IPS-15b (cell line): Measurements from ENCODE around the gene KMT5C.

Experiments used
- H3K27me3 ChIP-seq: one replicate; pipeline ENCODE4 v1.6.1; 2013; ENCODE audit warnings: low read length; ENCODE audit not compliant: control insufficient read depth, insufficient read depth
- H3K36me3 ChIP-seq: one replicate; pipeline ENCODE4 v1.6.1; 2013; ENCODE audit warnings: low read length; ENCODE audit not compliant: control insufficient read depth, insufficient read depth
- H3K4me1 ChIP-seq: one replicate; pipeline ENCODE4 v1.6.1; 2013; ENCODE audit warnings: mild to moderate bottlenecking, low read length; ENCODE audit not compliant: control insufficient read depth, insufficient read depth
- H3K4me3 ChIP-seq: one replicate; pipeline ENCODE4 v1.5.1; 2013; ENCODE audit warnings: low read depth, low read length
- H3K9ac ChIP-seq: one replicate; pipeline ENCODE4 v1.6.1; 2013; ENCODE audit warnings: low read depth, mild to moderate bottlenecking, low read length
- H3K9me3 ChIP-seq: one replicate; pipeline ENCODE4 v1.6.1; 2013; ENCODE audit warnings: mild to moderate bottlenecking, low read length; ENCODE audit not compliant: control insufficient read depth, insufficient read depth

KMT5C gene

GRCh38 chr19:55365245-55365644 is 25.6 kb downstream of the KMT5C start:
- Histone ChIP-seq H3K4me1 (no peaks in the 10 kb centered on the region), H3K27me3 (no peaks in the 10 kb centered on the region), H3K9ac (no peak overlapping the region)

GRCh38 chr19:55365964-55366363 is 26.3 kb downstream of the KMT5C start:
- Histone ChIP-seq H3K27me3 (peaks cover 4% of the 10 kb centered on the region), H3K36me3 (no peaks in the 10 kb centered on the region), H3K9ac (no peak overlapping the region), H3K4me1 (peaks cover 3% of the 10 kb centered on the region), H3K9me3 (no peaks in the 10 kb centered on the region), H3K4me3 (no peak overlapping the region)

More at GRCh38 chr19:55365245-55365644, 25.6 kb downstream of the KMT5C start:
- Histone ChIP-seq H3K36me3 (no peaks in the 10 kb centered on the region), H3K4me3 (no peak overlapping the region), H3K9me3 (no peaks in the 10 kb centered on the region)

DNA sequence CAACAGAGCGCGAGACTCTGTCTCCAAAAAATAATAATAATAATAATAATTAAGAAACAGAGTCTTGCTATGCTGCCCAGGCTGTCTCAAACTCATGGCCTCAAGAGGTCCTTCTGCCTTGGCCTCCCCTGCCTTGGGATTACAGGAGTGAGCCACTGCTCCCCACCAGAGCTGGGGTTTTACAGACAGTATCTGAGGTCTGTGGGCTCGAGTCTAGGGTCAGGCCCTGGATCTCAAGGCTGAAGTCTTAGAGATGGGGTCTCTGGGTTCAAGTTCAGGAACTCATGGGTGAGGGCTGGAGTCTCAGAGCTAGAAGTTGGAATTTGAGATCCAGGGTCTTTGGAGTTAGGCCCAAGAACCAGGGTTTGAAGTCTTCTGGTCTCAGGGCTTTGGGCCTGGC is 27.1 kb downstream of the KMT5C start:
- Histone ChIP-seq H3K4me3 (no peak overlapping the region), H3K9ac (no peak overlapping the region), H3K9me3 (no peaks in the 10 kb centered on the region), H3K36me3 (no peaks in the 10 kb centered on the region), H3K27me3 (peaks cover 11% of the 10 kb centered on the region), H3K4me1 (peaks cover 3% of the 10 kb centered on the region)

DNA sequence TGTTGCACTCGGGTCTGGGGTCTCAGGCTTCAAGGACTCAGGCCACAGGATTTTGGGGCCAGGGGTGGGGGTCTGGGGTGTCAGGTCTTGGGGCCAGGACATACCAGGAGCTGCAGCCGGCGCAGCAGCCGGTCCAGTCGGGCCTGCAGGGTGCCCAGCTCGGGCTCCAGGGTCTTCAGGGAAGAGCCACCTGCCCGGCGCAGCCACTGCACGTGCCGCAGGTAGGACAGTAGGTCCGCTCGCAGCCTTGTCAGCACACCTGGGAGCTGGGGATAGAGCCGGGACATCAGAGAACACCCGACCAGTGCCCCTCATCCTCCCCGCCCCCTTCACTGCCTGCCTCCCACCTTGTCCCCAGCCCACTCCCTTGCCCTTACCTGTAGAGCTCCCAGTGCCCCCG is 28.4 kb downstream of the KMT5C start:
- H3K9ac ChIP-seq: no peak overlapping the region
- H3K36me3 ChIP-seq: no peaks in the 10 kb centered on the region
- H3K9me3 ChIP-seq: no peaks in the 10 kb centered on the region
- H3K27me3 ChIP-seq: peaks cover 16% of the 10 kb centered on the region
- H3K4me1 ChIP-seq: peaks cover 3% of the 10 kb centered on the region
- no peak overlapping the region for H3K4me3 ChIP-seq

DNA sequence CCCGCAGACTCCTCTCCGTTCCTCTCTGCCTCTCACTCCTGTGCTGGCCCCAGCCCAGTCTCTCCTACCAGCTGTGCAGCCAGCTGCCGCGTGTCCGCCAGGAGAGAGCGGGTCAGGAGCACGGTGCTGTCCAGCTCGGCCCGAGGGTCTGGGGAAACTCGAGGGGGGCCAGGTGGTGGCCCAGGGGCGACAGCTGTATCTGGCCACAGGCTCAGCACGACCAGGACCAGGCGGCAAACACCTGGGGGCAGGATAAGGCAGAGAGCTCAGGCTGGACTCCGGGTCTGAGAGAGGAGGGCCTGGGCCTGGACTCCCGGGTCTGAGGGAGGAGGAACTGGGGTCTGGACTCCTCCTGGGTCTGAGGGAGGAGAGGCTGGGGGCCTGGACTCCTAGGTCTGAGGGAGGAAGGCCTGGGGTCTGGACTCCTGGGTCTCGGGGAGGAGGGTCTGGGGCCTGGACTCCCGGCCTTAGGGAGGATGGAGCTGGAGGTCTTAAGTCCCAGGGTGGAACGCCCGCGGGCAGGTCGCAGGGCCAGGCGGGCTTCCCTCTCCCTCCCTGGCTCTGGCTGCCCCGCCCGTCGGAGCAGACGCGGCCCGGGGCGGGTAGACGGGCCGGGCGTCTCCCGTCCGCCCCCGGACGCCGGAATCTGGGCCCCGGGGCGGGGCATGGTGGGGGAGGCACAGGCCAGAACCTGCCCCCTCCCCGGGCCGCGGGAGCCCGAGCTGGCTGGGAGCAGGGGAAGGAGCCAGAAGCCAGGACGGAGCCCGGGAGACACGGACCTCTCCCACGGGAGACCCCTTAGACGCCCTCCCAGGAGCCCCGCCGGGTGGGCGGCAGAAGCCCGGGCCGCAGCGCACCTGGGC is 29.3 kb downstream of the KMT5C start:
- no peak overlapping the region for H3K9ac ChIP-seq
- H3K4me3 ChIP-seq: peak overlapping the region; percentile 39
- H3K4me1 ChIP-seq: peaks cover 5% of the 10 kb centered on the region
- peaks cover 16% of the 10 kb centered on the region for H3K27me3 ChIP-seq
- H3K36me3 ChIP-seq: no peaks in the 10 kb centered on the region
- H3K9me3 ChIP-seq: no peaks in the 10 kb centered on the region

DNA sequence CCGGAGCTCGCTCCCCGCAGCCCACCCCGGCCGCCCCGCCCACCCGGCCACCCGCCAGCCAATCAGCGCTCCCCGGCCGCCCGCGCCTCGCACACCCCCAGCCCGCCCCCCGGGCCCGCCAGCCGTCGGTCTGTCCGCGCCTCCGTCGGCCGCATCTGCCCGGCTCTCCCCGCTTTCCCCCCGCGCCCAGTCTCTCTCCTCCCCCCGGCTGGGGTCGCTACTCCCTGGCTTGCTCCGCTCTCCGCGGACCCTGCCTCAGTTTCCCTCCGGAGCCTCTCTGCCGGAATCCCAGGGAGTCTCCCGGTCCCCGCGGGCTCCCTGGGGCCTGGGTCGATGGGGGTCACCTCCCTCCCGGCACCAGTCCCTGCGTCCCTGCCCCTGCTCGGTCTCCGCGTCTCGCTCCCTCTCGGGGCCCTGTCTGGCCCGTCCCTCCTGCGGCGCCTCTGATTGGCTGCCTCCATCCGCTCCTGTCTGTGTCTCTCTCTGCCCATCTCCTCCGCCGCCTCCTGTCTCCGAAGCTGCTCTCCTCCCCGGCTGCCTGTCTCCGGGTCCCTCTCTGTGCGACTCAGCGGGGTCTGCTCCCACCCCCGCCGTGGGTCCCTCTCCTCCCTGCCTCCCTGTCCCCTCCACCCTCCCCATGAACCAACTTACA is 30.1 kb downstream of the KMT5C start:
- peaks cover 5% of the 10 kb centered on the region for H3K4me1 ChIP-seq
- no peak overlapping the region for H3K9ac ChIP-seq
- H3K36me3 ChIP-seq: no peaks in the 10 kb centered on the region
- peak overlapping the region; percentile 61 for H3K4me3 ChIP-seq
- peaks cover 16% of the 10 kb centered on the region for H3K27me3 ChIP-seq
- no peaks in the 10 kb centered on the region for H3K9me3 ChIP-seq

DNA sequence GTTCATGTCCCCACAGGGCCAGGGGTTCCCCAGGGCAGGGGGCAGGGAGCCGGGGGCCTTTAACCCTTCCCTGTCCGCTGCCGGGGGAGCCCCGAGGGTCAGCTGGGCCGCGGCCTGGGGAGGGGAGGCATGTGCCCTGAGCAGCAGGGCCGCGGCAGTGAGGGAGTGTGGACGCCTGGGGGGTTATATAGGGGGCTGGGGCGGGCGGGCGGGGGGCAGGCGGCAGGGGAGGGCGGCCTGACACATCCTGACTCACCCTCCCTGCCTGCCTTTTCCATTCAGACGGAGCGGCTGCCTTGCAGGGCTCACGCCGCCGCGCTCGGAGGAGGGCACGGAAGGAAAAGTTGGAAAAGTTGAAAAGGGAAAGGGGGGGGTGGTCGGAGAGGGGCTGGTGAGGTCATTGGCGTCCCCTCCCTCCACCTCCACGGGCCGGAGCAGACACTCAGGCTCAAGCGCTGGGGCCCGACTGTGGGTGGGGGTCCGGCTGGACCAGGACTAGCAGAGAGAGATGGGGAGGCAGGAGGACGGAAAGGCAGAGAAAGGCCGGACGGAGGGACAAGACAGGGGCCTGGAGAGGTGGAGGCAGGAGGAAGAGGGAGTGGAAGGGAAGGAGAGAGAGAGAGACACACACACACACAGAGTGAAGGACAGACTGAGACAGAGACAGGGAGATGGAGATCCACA is 30.8 kb downstream of the KMT5C start, which contains the start of gene IL11:
IL11 (minus strand) TSS at position 159 of the 684 bp plus-strand sequence; CDS start at position 6, 153 bp downstream.
- Histone ChIP-seq H3K4me1 (peaks cover 7% of the 10 kb centered on the region), H3K9me3 (no peaks in the 10 kb centered on the region), H3K27me3 (peaks cover 16% of the 10 kb centered on the region), H3K9ac (no peak within 1 kb of the TSS), H3K4me3 (peak within 1 kb of the TSS; percentile 61), H3K36me3 (no peaks in the 10 kb centered on the region)

DNA sequence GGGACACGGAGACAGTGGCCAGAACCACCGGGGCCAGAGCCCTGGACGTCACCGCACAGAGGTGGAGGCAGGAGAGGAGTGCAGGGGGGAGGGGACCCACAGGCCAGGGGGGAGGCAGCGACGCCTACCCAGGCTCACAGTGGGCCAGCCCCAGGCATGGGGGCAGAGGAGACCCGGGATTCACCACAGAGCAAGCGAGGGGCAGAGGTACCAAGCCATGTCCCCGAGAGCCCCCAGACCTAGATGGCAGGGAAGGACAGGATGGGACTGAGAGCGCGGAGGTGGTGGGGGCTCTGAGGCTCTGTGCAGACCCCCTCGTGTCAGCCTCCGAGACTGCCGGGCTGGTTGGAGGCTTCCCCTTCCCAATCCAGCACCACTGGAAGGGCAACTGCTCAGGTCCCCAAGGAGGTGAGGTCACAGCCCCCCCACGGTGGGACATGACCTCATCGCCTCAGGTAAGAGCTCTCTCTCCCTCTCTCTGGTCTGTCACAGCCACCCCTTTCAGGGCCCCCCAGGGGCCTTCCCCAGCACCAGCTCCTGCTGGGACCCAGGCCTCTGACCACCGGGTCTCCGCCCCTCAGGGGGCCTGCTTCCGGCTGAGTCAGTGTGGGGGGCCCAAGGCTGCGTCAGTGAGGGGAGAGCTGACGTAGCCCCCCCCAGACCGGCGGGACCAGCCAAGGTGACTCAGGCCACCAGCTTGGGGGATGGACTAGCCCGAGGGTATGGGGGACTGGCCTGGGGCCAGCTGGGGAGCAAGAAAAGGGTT is 32.8 kb downstream of the KMT5C start:
- no peaks in the 10 kb centered on the region for H3K36me3 ChIP-seq
- H3K9ac ChIP-seq: no peak overlapping the region
- H3K4me1 ChIP-seq: peaks cover 19% of the 10 kb centered on the region
- H3K4me3 ChIP-seq: no peak overlapping the region
- no peaks in the 10 kb centered on the region for H3K9me3 ChIP-seq
- peaks cover 16% of the 10 kb centered on the region for H3K27me3 ChIP-seq

GRCh38 chr19:55373306-55373992 is 33.8 kb downstream of the KMT5C start:
- H3K9me3 ChIP-seq: no peaks in the 10 kb centered on the region
- no peak overlapping the region for H3K9ac ChIP-seq
- H3K36me3 ChIP-seq: no peaks in the 10 kb centered on the region
- H3K4me3 ChIP-seq: peak overlapping the region; percentile 5
- H3K4me1 ChIP-seq: peaks cover 19% of the 10 kb centered on the region
- H3K27me3 ChIP-seq: peaks cover 18% of the 10 kb centered on the region

- Histone ChIP-seq H3K9ac (no peak overlapping the region), H3K4me3 (peak overlapping the region; percentile 5), H3K36me3 (no peaks in the 10 kb centered on the region), H3K4me1 (peaks cover 22% of the 10 kb centered on the region), H3K9me3 (no peaks in the 10 kb centered on the region), H3K27me3 (peaks cover 21% of the 10 kb centered on the region)
These were observed 34.5 kb downstream of the KMT5C start for GRCh38 chr19:55373993-55374757.
